NAMALWA (cell line): ENCODE results near the gene FAM236B.
"Not testable (repeated sequence)": the region's sequence is repeated elsewhere in the genome, so short reads cannot be mapped to it uniquely, and the experiment has no call there.

Experiments
- DNase-seq: peaks from one replicate; pipeline ENCODE4 v3.0.0-alpha.2; 2015; ENCODE audit warnings: low spot score

The FAM236B gene

GRCh38 chrX:72782560-72782959, at the start of gene FAM236B:
Gene FAM236B, minus strand, starts transcription at chrX:72782660. Its CDS starts 100 bp downstream, at chrX:72782560.
- DNase-seq = not testable (repeated sequence)

GRCh38 chrX:72830701-72831100, 48.2 kb upstream of the FAM236B start:
- not testable (repeated sequence) for DNase-seq

GRCh38 chrX:72808110-72808509, 25.6 kb upstream of the FAM236B start, which contains the start of gene FAM236D:
Gene FAM236D, minus strand, starts transcription at chrX:72808210. Its CDS starts 100 bp downstream, at chrX:72808110.
- not testable (repeated sequence) for DNase-seq

GRCh38 chrX:72790390-72790789, 7.9 kb upstream of the FAM236B start:
- DNase-seq = not testable (repeated sequence)

GRCh38 chrX:72788142-72788541, 5.7 kb upstream of the FAM236B start:
- not testable (repeated sequence) for DNase-seq

- not testable (repeated sequence) for DNase-seq
Measured at GRCh38 chrX:72783964-72784363, 1.5 kb upstream of the FAM236B start.

- DNase-seq = not testable (repeated sequence)
Measured at GRCh38 chrX:72783365-72783936, 991 bp upstream of the FAM236B start.

GRCh38 chrX:72778146-72778545, 4.3 kb downstream of the FAM236B start:
- not testable (repeated sequence) for DNase-seq

- DNase-seq = not testable (repeated sequence)
Measured at GRCh38 chrX:72777467-72777790, 5.0 kb downstream of the FAM236B start.

GRCh38 chrX:72776653-72777466, 5.6 kb downstream of the FAM236B start, which contains the start of gene DMRTC1B:
Gene DMRTC1B, plus strand, starts transcription at chrX:72776890. Its CDS starts 68,246 bp downstream, at chrX:72845136.
- not testable (repeated sequence) for DNase-seq

- not testable (repeated sequence) for DNase-seq
Measured at GRCh38 chrX:72760454-72760853, 22.0 kb downstream of the FAM236B start.

GRCh38 chrX:72748545-72748944, 33.9 kb downstream of the FAM236B start:
- not testable (repeated sequence) for DNase-seq

- DNase-seq = not testable (repeated sequence)
Measured at GRCh38 chrX:72745546-72745945, 36.9 kb downstream of the FAM236B start.

GRCh38 chrX:72735561-72735960, 46.9 kb downstream of the FAM236B start:
- DNase-seq = no peak

GRCh38 chrX:72733636-72734035, 48.8 kb downstream of the FAM236B start:
- not testable (repeated sequence) for DNase-seq
